GM13976 (cell line): ENCODE results near the gene SYN1.

Experiments
- DNase-seq: peaks from one replicate; pipeline ENCODE4 v3.0.0; 2012; ENCODE audit warnings: low spot score
- CTCF ChIP-seq: IDR thresholded peaks from 2 replicates; pipeline ENCODE4 v1.5.1; 2012; ENCODE audit warnings: borderline replicate concordance, mild to moderate bottlenecking; ENCODE audit not compliant: insufficient read depth; ENCODE audit errors: extremely low read depth, missing control alignments, control extremely low read depth
- in situ Hi-C: fragments of 300-500 bp; cut with MboI; formaldehyde crosslinking; loops from one replicate; pipeline ENCODE4 v1.12.0; 2022; ENCODE audit warnings: low sequenced_read_pairs, mixed read lengths, inconsistent platforms; ENCODE audit not compliant: unreplicated experiment

The SYN1 gene

GRCh38 chrX:47574547-47575301, 44.9 kb downstream of the SYN1 start:
- in situ Hi-C loops = no loop called here
- no peak for TF ChIP-seq CTCF

GRCh38 chrX:47574076-47574546, 45.5 kb downstream of the SYN1 start:
- in situ Hi-C loops = no loop called here
- no peak for DNase-seq
- no peak for TF ChIP-seq CTCF

More at GRCh38 chrX:47574547-47575301, 44.9 kb downstream of the SYN1 start:
- no peak for DNase-seq

- in situ Hi-C loops = no loop called here
- no peak for TF ChIP-seq CTCF
- DNase-seq = no peak
Measured at GRCh38 chrX:47573341-47574075, 46.1 kb downstream of the SYN1 start.

- in situ Hi-C loops = no loop called here
- DNase-seq = no peak
- no peak for TF ChIP-seq CTCF
Measured at GRCh38 chrX:47572773-47573340, 46.8 kb downstream of the SYN1 start.

GRCh38 chrX:47571896-47572295, 47.8 kb downstream of the SYN1 start:
- in situ Hi-C loops = no loop called here
- TF ChIP-seq CTCF = no peak
- DNase-seq = no peak

- no peak for TF ChIP-seq CTCF
- DNase-seq = no peak
- in situ Hi-C loops = no loop called here
Measured at GRCh38 chrX:47571215-47571614, 48.4 kb downstream of the SYN1 start.
